Measurements from ENCODE around the gene EGFR. TPM values are rescaled to one million over a fixed set of nuclear protein-coding genes. Genes with fewer than 3 reads are reported as not detected.

Gene EGFR
- total and polyA plus RNA-seq, 2 donors (not counting 3 experiments of a cell fraction or from before 2014, with no cell fraction given), result 1.5 to 4.1 TPM

GRCh38 chr7:55094092-55094690 is 75.4 kb downstream of the EGFR start:
- FAIRE-seq, result no peak
- dilution Hi-C loops (cut with MboI; ENCODE audit: extremely low pct_ligation_motif_present, low sequenced_read_pairs), result no loop called here
- no peak for TF ChIP-seq POLR2AphosphoS5 (IDR thresholded peaks at IDR 0.05; ENCODE audit: insufficient read depth, low read depth, low read length)
- H3K27me3 ChIP-seq (ENCODE audit: control insufficient read depth in 2 of 2, insufficient read depth in 2 of 2, low read length in 2 of 2), result peaks cover 40 to 46% of the 10 kb centered on the region in 2 experiments
- no peak overlapping the region for H2AFZ ChIP-seq (ENCODE audit: low read depth, low read length)
- no peaks in the 10 kb centered on the region for H4K20me1 ChIP-seq (replicated peaks; ENCODE audit: control insufficient read depth, extremely low read depth, insufficient read depth, low read length)
- no peaks in the 10 kb centered on the region for H3K79me2 ChIP-seq (ENCODE audit: control insufficient read depth, insufficient read depth, low read length)
- H3K27ac ChIP-seq (ENCODE audit: insufficient read depth, low read depth, low read length), result no peak overlapping the region
- ChIA-PET CTCF (interaction anchor here (1.3 kb wide), 1 partner anchor 22 kb away, joined by 3 read pairs; no protein-coding TSS in a partner anchor), POLR2A (no interaction called here)
- H3K9me3 ChIP-seq (replicated peaks; ENCODE audit: control insufficient read depth, insufficient read depth, low read length), result no peaks in the 10 kb centered on the region
- no peaks in the 10 kb centered on the region for H3K36me3 ChIP-seq (ENCODE audit: control insufficient read depth in 2 of 2, extremely low read depth in 1 of 2, insufficient read depth in 2 of 2, low read length in 2 of 2)
- no peaks in the 10 kb centered on the region for H3K9me1 ChIP-seq (replicated peaks; ENCODE audit: control insufficient read depth, extremely low read depth, insufficient read depth, low read length)
- H3K4me3 ChIP-seq (replicated peaks in 1 of 3; ENCODE audit: insufficient read depth in 1 of 3, low read depth in 1 of 3, low read length in 3 of 3), result no peak overlapping the region
- intact Hi-C loops (cut with micrococcal nuclease), result no loop called here
- no peaks in the 10 kb centered on the region for H3K4me1 ChIP-seq (ENCODE audit: control insufficient read depth, extremely low read depth, insufficient read depth, low read length)
- no peak for DNase-seq (ENCODE audit: low read depth, low spot score)
- no peak overlapping the region for H3K4me2 ChIP-seq (ENCODE audit: insufficient read depth, low read length)
- BruUV-seq (replicated peaks), result no TSS peak
- H3K9ac ChIP-seq (replicated peaks; ENCODE audit: extremely low read depth, insufficient read depth, low read length), result no peak overlapping the region

- H2AFZ ChIP-seq (ENCODE audit: low read depth, low read length), result no peak overlapping the region
- H3K27ac ChIP-seq (ENCODE audit: insufficient read depth, low read depth, low read length), result no peak overlapping the region
- no peak for TF ChIP-seq JUN (IDR thresholded peaks at IDR 0.05; ENCODE audit: borderline replicate concordance, insufficient read depth, insufficient read length, low read depth)
- no peak for TF ChIP-seq MYC (IDR thresholded peaks at IDR 0.05; ENCODE audit: low read depth, low read length)
- no peak for TF ChIP-seq GATA2 (IDR thresholded peaks at IDR 0.05; ENCODE audit: insufficient read depth, insufficient read length, low read depth, low read length)
- no peak for TF ChIP-seq POLR2AphosphoS5 (IDR thresholded peaks at IDR 0.05; ENCODE audit: insufficient read depth, low read depth, low read length)
- TF ChIP-seq CTCF (IDR thresholded peaks at IDR 0.05; ENCODE audit: extremely low read depth in 1 of 2, insufficient read depth in 1 of 2, low read depth in 1 of 2, low read length in 2 of 2), result no peak
- no peak for TF ChIP-seq POLR2A (IDR thresholded peaks at IDR 0.05; ENCODE audit: low read depth, low read length)
- TF ChIP-seq MAX (IDR thresholded peaks at IDR 0.05; ENCODE audit: insufficient read depth, insufficient read length), result no peak
- TF ChIP-seq FOS (IDR thresholded peaks at IDR 0.05; ENCODE audit: borderline replicate concordance, insufficient read depth, low read length), result no peak
- ChIA-PET POLR2A (no interaction called here), CTCF (interaction anchor here (1.3 kb wide), 1 partner anchor 160 kb away, joined by 3 read pairs; no protein-coding TSS in a partner anchor)
- H3K79me2 ChIP-seq (ENCODE audit: control insufficient read depth, insufficient read depth, low read length), result no peaks in the 10 kb centered on the region
- no peak overlapping the region for H3K9ac ChIP-seq (replicated peaks; ENCODE audit: extremely low read depth, insufficient read depth, low read length)
- DNase-seq (ENCODE audit: low read depth, low spot score) (no peak), FAIRE-seq (no peak)
- dilution Hi-C loops (cut with MboI; ENCODE audit: extremely low pct_ligation_motif_present, low sequenced_read_pairs), result no loop called here
- intact Hi-C loops (cut with micrococcal nuclease), result no loop called here
- H4K20me1 ChIP-seq (replicated peaks; ENCODE audit: control insufficient read depth, extremely low read depth, insufficient read depth, low read length), result no peaks in the 10 kb centered on the region
- H3K27me3 ChIP-seq (ENCODE audit: control insufficient read depth in 2 of 2, insufficient read depth in 2 of 2, low read length in 2 of 2), result peaks cover 27 to 41% of the 10 kb centered on the region in 2 experiments
- H3K4me2 ChIP-seq (ENCODE audit: insufficient read depth, low read length), result no peak overlapping the region
- H3K4me3 ChIP-seq (replicated peaks in 1 of 3; ENCODE audit: insufficient read depth in 1 of 3, low read depth in 1 of 3, low read length in 3 of 3), result no peak overlapping the region
- H3K36me3 ChIP-seq (ENCODE audit: control insufficient read depth in 2 of 2, extremely low read depth in 1 of 2, insufficient read depth in 2 of 2, low read length in 2 of 2), result no peaks in the 10 kb centered on the region
- H3K4me1 ChIP-seq (ENCODE audit: control insufficient read depth, extremely low read depth, insufficient read depth, low read length), result no peaks in the 10 kb centered on the region
- no TSS peak for BruUV-seq (replicated peaks)
- H3K9me1 ChIP-seq (replicated peaks; ENCODE audit: control insufficient read depth, extremely low read depth, insufficient read depth, low read length), result no peaks in the 10 kb centered on the region
- no peaks in the 10 kb centered on the region for H3K9me3 ChIP-seq (replicated peaks; ENCODE audit: control insufficient read depth, insufficient read depth, low read length)
Observed at GRCh38 chr7:55095672-55096071, 76.9 kb downstream of the EGFR start.

Measured in endothelial cell of umbilical vein (primary cell).